Endothelial cell (in vitro differentiated cells): ENCODE data around the gene TMPRSS3. TPM values are rescaled to one million over a fixed set of nuclear protein-coding genes. Genes with fewer than 3 reads are reported as not detected.

Experiments used
- DNase-seq: peaks from one replicate; pipeline ENCODE4 v3.0.0; 2021; ENCODE audit warnings: low spot score
- H3K27ac Mint-ChIP-seq: one replicate; pipeline ENCODE4 v1.8.0; 2021; ENCODE audit warnings: mixed read lengths, inconsistent platforms; ENCODE audit not compliant: unreplicated experiment
- H3K27me3 Mint-ChIP-seq: one replicate; pipeline ENCODE4 v1.8.0; 2021; ENCODE audit warnings: mild to moderate bottlenecking, moderate library complexity, mixed read lengths, inconsistent platforms; ENCODE audit not compliant: unreplicated experiment
- H3K36me3 Mint-ChIP-seq: one replicate; pipeline ENCODE4 v1.8.0; 2021; ENCODE audit warnings: mild to moderate bottlenecking, low read depth, mixed read lengths, inconsistent platforms; ENCODE audit not compliant: unreplicated experiment
- H3K4me1 Mint-ChIP-seq: one replicate; pipeline ENCODE4 v1.8.0; 2021; ENCODE audit warnings: mild to moderate bottlenecking, mixed read lengths, inconsistent platforms; ENCODE audit not compliant: unreplicated experiment
- H3K4me3 Mint-ChIP-seq: one replicate; pipeline ENCODE4 v1.8.0; 2021; ENCODE audit warnings: mild to moderate bottlenecking, mixed read lengths, inconsistent platforms; ENCODE audit not compliant: unreplicated experiment
- H3K9me3 Mint-ChIP-seq: one replicate; pipeline ENCODE4 v1.8.0; 2021; ENCODE audit warnings: mixed read lengths, inconsistent platforms; ENCODE audit not compliant: unreplicated experiment
- CTCF ChIP-seq: fragments of 200-600 bp; sonication (generic); IDR thresholded peaks from one replicate; pipeline ENCODE4 v1.5.0; 2021; ENCODE audit warnings: antibody characterized with exemption; ENCODE audit not compliant: unreplicated experiment
- total RNA-seq: library from RNA; stranded (reverse); fragmentation: NEBNext Ultra II Directional; extraction: Animal tissue kit (Norgen Biotek cat#: 25700); gene quantifications from one replicate; pipeline ENCODE4 v1.2.1, GENCODE V29; 2021; ENCODE audit not compliant: unreplicated experiment

TMPRSS3 gene
- total RNA-seq, 1 donor from 2014 or later: not detected

GRCh38 chr21:42379426-42380215 lies 16.2 kb downstream of the TMPRSS3 start:
- DNase-seq: no peak
- H3K9me3 Mint-ChIP-seq: no peaks in the 10 kb centered on the region
- peaks cover 4% of the 10 kb centered on the region for H3K27me3 Mint-ChIP-seq
- peaks cover 3% of the 10 kb centered on the region for H3K36me3 Mint-ChIP-seq
- no peak for TF ChIP-seq CTCF
- no peaks in the 10 kb centered on the region for H3K4me1 Mint-ChIP-seq
- no peak overlapping the region for H3K27ac Mint-ChIP-seq
- H3K4me3 Mint-ChIP-seq: no peak overlapping the region

- no peak for TF ChIP-seq CTCF
- Mint-ChIP-seq H3K36me3 (peaks cover 3% of the 10 kb centered on the region), H3K4me3 (no peak overlapping the region), H3K27me3 (peaks cover 7% of the 10 kb centered on the region), H3K9me3 (no peaks in the 10 kb centered on the region), H3K27ac (no peak overlapping the region), H3K4me1 (no peaks in the 10 kb centered on the region)
- no peak for DNase-seq
These were observed 17.4 kb downstream of the TMPRSS3 start for GRCh38 chr21:42378418-42378817.

GRCh38 chr21:42377951-42378340 lies 17.9 kb downstream of the TMPRSS3 start:
- peaks cover 3% of the 10 kb centered on the region for H3K36me3 Mint-ChIP-seq
- no peak overlapping the region for H3K4me3 Mint-ChIP-seq
- H3K27ac Mint-ChIP-seq: no peak overlapping the region

GRCh38 chr21:42377211-42377950 lies 18.5 kb downstream of the TMPRSS3 start:
- no peak for DNase-seq
- Mint-ChIP-seq H3K27me3 (peaks cover 16% of the 10 kb centered on the region), H3K27ac (no peak overlapping the region), H3K4me3 (peak overlapping the region; percentile 29), H3K4me1 (no peaks in the 10 kb centered on the region), H3K36me3 (no peaks in the 10 kb centered on the region), H3K9me3 (no peaks in the 10 kb centered on the region)
- no peak for TF ChIP-seq CTCF

More at GRCh38 chr21:42377951-42378340, 17.9 kb downstream of the TMPRSS3 start:
- H3K27me3 Mint-ChIP-seq: peaks cover 11% of the 10 kb centered on the region
- TF ChIP-seq CTCF: no peak
- DNase-seq: no peak
- no peaks in the 10 kb centered on the region for H3K4me1 Mint-ChIP-seq
- H3K9me3 Mint-ChIP-seq: no peaks in the 10 kb centered on the region
